Measurements from ENCODE around the gene S100A3.
"Not testable (repeated sequence)": the region's sequence is repeated elsewhere in the genome, so short reads cannot be mapped to it uniquely, and the experiment has no call there.

S100A3 gene, protein sequence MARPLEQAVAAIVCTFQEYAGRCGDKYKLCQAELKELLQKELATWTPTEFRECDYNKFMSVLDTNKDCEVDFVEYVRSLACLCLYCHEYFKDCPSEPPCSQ

DNA sequence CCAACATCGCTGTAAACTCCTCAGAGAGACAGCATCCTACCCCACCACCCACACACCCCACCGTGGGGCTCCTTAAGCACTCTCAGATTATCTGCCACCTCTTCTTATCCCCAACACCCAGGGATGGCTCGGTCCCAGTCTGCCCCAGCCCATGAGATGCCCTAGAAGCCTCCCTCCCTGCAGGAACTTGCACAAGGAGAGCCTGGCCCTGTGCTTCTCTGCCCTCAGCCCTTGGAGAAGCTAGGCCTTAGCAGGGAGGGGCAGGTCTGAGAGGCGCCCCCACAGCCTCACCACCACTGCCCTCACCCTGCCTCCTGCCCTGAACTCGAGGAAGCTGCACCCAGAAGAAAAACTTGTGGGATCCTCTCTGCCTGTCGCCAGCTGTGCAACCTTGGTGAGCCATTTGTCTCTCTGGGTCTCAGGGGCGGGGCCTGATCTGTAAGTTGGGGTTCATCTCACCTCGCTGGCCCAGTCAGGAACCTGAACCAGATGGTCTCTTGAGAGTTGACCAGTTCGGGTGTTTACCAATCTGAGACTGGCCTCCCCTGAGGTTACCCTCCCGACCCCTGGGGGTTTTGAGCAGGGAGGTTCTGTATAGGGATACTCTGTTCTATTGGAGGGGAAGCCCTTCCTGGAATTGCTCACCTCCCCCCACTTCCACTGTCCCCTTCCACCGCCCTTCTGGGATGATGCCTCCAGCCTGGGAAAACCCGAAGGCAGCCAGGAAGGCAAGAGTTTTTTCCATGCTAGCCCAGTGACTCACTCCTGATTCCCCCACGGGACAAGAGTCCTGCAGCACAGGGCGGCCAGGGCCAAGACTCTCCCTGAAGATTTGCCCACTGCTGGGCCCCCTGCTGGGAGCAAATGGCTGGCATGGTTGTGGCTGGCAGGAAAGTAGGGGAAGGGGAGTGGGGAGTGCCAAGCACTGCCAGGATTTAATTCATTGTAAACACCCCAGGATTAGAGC lies at the start of gene S100A3:
Gene S100A3 (minus strand): TSS at position 537 of the 967 bp plus-strand sequence. CDS start 773 bp downstream, outside the sequence.
- in situ Hi-C loops (cut with MboI; ENCODE audit: low sequenced_read_pairs) = no loop called here

DNA sequence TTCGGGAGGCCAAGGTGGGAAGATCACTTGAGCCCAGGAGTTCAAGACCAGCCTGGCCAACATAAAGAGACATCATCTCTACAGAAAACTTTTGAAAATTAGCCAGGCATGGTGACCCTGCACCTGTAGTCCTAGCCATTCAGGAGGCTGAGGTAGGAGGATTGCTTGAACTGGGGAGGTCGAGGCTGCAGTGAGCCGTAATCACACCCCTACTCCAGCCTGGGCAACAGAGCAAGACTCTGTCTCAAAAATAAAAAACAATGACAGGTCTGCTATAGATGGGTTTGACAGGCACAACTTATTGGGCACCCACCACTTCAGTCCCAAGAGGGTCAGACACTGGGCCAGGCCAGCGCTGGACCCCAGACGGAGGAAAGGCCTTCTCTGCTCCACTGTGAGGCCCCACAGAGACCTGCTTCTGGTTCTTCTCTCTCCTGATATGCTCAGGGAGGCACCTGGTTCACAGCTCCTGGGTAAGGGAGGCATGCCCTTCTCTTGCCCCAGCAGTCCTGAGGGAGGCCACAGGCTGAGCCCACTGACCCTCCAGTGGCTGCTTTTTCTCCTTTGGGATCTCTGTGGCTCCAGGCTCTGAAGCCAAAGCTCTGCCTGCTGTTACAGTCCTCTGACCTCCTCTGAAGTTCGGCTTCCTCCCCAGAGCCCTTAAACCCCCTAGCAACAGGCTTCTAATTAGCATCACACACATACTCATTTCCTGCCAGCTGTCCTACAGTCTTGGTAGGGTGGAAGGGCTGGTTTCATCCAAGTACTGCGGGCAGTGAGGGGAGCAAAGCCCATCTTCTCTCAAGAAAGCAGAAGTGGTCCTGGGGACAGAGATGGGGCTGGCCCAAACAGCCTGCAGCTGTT lies 49.5 kb upstream of the S100A3 start:
- in situ Hi-C loops (cut with MboI; ENCODE audit: low sequenced_read_pairs) = no loop called here

DNA sequence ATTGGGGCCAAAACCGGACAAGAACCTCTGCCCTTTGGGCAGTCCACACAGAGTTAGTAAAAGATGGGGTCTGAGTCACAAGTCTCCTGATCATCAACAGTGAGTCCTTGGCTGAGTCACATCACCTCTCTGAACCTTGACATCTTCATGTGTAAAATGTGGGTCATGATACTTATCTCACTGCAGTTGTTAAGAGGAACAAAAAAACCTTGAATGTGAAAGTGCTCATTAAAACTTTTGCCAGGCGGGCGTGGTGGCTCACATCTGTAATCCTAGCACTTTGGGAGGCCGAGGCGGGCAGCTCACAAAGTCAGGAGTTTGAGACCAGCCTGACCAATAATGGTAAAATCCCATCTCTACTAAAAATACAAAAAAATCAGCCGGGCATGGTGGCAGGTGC lies 48.1 kb upstream of the S100A3 start:
- in situ Hi-C loops (cut with MboI; ENCODE audit: low sequenced_read_pairs) = no loop called here

DNA sequence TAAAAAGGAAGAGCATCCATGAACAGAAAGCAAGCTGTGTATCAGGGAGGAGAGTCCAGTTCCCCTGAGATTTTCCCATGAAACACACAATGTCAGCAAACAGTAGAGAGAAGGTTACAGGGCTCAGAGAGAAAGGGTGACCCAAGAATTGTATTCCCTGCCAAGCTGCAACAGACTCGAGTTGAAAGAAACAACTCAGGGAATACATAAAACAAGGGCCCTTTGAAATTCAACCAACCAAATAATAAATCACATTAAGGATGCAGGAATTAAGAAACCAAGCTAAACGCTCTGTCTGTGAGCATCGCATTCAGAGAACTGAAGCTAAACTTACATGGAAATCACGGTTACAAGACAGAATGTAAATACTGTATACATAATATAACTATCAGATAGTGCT lies 43.7 kb upstream of the S100A3 start:
- in situ Hi-C loops (cut with MboI; ENCODE audit: low sequenced_read_pairs) = no loop called here

DNA sequence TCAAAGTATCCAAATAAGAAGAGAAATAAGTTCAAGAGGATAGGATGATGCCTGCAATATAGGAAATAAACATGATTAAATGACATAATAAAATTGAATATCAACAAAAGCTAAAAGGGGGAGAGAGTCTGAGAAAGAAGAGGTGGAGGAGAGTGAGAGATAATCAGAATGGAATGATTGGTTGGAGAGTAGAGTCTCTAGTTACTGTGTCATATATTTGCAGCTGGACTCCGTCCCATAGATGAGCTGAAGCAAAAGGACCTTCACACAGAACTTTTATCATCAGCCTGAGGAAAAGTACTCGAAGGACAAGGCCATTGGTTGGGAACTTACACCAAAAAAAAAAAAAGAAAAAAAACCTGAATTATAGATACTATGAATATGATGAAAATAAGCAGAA lies 39.4 kb upstream of the S100A3 start:
- in situ Hi-C loops (cut with MboI; ENCODE audit: low sequenced_read_pairs) = no loop called here

DNA sequence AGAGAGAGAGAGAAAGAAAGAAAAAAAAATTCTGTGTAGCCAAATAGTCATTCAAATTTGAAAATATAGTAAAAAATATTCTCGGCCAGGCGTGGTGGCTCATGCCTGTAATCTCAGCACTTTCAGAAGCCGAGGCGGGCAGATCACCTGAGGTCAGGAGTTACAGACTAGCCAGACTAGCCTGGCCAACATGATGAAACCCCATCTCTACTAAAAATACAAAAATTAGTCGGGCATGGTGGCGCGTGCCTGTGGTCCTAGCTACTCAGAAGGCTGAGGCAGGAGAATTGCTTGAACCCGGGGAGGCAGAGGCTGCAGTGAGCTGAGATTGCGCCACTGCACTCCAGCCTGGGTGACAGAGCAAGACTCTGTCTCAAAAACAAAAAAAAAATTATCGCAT lies 39.0 kb upstream of the S100A3 start:
- in situ Hi-C loops (cut with MboI; ENCODE audit: low sequenced_read_pairs) = not testable (repeated sequence)

DNA sequence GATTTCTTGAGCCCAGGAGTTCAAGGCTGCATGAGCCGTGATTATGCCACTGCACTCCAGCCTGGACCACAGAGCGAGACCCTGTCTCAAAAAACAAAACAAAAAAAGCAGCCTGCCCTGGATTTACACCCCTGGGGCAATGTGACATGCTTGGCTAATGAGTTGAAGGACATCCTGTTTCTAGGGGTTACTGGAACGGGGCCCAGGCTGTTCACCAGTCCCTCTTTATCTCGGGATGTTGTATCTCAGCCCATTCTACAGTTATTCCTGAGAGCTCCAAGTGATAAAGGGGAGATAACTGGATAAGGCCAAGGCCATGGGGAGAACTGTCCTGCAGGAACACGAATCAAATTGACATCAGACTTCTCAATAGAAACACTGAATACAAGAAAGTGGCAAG lies 38.3 kb upstream of the S100A3 start:
- in situ Hi-C loops (cut with MboI; ENCODE audit: low sequenced_read_pairs) = no loop called here

DNA sequence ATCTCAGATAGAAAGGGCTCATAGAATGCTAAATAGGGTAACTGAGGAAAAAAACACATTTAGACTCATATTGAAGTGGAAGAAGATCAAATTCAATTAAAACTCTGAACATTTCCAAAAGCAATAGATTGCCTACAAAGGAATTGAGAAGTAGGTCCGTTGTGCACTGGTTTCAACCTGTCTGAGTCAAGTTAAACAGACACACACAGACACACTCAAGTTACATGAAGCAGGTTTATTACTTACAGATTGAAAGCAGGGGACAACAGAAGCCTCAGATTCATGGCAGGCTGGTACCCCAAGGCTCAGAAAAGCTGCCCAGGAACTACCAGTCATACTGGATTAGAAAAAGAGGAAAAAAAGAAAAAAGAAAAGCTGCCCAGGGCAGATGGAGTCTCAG lies 37.3 kb upstream of the S100A3 start:
- in situ Hi-C loops (cut with MboI; ENCODE audit: low sequenced_read_pairs) = no loop called here

DNA sequence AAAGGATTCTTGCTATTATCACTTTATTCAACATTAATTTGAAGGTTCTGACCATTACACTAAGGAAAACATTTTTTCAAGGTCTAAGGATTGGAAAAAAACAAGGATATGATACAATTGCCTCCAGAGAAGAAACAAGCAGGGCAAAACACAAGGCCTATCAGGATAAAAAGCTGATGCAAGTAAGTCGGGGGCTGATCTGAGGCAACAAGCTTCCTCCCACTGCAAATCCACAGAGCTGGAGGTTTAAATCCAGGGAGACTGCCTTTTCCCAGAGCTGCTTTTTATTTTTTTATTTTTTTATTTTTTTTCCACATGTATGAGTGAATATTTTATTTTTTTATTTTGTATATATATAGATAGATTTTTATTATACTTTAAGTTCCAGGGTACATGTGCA lies 35.9 kb upstream of the S100A3 start:
- in situ Hi-C loops (cut with MboI; ENCODE audit: low sequenced_read_pairs) = no loop called here

DNA sequence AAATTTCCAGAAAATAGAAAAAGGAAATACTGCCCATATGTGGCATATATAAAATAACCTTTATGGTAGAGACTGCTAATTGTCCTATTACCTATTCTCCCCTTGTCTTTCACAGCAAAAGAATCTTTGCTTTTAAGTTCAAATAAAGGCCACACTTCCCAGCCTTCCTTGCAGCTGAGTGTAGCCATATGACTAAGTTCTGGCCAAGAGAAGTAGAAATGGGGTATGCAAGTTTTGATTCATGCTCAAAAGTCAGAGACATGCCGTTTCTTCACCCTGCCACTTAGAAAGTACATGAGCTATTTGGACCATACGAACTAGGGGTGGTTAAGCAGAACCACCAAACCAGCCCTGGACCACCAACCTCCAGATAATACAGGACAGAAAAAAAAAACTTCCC lies 34.9 kb upstream of the S100A3 start:
- in situ Hi-C loops (cut with MboI; ENCODE audit: low sequenced_read_pairs) = no loop called here

DNA sequence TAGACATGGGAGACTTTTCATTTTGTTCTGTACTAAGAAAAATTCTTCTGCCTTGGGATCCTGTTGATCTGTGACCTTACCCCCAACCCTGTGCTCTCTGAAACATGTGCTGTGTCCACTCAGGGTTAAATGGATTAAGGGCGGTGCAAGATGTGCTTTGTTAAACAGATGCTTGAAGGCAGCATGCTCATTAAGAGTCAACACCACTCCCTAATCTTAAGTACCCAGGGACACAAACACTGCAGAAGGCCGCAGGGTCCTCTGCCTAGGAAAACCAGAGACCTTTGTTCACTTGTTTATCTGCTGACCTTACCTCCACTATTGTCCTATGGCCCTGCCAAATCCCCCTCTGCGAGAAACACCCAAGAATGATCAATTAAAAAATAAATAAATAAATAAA lies 34.5 kb upstream of the S100A3 start:
- in situ Hi-C loops (cut with MboI; ENCODE audit: low sequenced_read_pairs) = not testable (repeated sequence)

DNA sequence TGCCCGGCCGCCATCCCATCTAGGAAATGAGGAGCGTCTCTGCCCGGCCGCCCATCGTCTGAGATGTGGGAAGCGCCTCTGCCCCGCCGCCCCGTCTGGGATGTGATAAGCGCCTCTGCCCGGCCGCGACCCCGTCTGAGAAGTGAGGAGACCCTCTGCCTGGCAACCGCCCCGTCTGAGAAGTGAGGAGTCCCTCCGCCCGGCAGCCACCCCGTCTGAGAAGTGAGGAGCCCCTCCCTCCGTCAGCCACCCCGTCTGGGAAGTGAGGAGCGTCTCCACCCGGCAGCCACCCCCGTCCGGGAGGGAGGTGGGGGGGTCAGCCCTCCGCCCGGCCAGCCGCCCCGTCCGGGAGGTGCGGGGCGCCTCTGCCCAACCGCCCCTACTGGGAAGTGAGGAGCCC lies 33.8 kb upstream of the S100A3 start:
- in situ Hi-C loops (cut with MboI; ENCODE audit: low sequenced_read_pairs) = not testable (repeated sequence)

DNA sequence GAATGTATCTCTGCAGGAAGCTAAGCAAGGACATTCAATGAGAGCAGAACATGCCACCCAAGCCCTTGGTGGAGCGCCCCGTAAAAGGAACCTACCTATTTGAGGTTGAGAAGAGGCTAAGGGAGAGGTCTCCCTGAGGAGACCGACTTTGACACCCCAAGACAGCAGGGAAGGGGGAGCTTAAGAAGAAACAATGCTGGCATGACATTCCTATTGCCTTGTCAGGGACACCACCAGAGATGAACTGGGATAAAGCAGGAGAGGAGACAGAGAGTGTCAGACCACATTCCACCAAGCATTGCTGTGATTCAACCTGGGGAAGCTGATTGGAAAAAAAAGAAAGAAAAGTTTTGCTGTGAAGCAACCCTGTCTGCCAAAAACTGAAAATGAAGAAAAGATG lies 29.9 kb upstream of the S100A3 start:
- in situ Hi-C loops (cut with MboI; ENCODE audit: low sequenced_read_pairs) = no loop called here

DNA sequence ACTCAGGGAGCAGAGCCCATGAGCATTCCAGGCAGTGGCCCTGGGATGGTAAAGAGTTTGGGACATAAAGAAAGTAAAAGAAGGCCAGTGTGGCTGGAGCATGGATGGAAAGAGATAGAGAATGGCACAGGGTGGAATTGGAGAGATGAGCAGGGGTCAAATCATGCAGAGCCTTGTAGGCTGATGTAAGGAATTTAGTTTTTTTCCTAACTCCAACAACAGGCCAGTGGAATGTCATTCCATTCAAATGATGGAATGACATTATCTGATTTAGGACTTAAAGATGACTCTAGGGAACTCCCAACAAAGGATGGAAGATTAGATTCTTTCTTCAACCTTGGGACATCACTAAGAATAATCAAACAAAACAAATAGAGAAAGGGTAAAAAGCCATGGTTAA lies 29.4 kb upstream of the S100A3 start:
- in situ Hi-C loops (cut with MboI; ENCODE audit: low sequenced_read_pairs) = no loop called here

DNA sequence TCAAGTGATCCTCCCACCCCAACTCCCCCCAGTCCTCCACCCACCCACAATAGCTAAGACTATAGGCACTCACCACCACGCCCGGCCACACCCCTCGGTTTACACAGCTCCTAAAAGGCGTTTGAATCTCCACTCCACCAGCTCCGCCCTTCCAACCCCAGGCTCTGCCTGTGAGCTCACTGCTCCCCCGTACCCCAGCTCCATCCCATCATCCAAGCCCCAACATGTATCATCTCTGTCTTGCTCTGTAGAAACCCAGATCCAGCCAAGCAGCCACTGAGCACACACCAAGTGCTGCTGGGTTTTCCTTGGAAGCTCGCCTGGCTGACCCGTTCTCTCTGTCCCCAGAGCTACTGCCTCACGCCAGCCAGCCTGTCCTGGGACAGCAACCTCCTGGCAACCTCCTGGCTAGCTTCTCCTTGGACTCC lies 28.6 kb upstream of the S100A3 start:
- in situ Hi-C loops (cut with MboI; ENCODE audit: low sequenced_read_pairs) = no loop called here

DNA sequence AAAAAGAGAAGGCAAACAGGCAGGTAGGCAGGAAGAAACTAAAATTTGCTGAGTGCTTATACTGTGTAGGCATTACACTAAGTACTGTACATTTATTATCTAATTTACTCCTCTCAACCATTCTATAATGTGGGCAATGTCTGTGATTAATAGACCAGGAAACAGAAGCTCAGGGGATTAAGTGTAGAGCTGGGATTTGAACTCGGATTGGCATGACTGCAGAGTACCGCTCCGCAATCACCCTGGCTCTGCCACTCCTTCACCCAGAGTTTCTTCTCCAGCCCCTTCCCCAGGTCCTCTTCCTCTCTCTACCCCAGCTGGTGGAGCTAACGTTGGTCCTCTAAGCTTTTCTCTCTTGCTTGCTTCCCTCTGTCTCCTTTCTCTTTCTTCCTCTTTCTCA lies 28.1 kb upstream of the S100A3 start:
- in situ Hi-C loops (cut with MboI; ENCODE audit: low sequenced_read_pairs) = no loop called here

DNA sequence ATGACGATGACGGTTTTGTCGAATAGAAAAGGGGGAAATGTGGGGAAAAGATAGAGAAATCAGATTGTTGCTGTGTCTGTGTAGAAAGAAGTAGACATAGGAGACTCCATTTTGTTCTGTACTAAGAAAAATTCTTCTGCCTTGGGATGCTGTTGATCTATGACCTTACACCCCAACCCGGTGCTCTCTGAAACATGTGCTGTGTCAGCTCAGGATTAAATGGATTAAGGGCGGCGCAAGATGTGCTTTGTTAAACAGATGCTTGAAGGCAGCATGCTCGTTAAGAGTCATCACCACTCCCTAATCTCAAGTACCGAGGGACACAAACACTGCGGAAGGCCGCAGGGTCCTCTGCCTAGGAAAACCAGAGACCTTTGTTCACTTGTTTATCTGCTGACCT lies 26.4 kb upstream of the S100A3 start:
- in situ Hi-C loops (cut with MboI; ENCODE audit: low sequenced_read_pairs) = not testable (repeated sequence)

DNA sequence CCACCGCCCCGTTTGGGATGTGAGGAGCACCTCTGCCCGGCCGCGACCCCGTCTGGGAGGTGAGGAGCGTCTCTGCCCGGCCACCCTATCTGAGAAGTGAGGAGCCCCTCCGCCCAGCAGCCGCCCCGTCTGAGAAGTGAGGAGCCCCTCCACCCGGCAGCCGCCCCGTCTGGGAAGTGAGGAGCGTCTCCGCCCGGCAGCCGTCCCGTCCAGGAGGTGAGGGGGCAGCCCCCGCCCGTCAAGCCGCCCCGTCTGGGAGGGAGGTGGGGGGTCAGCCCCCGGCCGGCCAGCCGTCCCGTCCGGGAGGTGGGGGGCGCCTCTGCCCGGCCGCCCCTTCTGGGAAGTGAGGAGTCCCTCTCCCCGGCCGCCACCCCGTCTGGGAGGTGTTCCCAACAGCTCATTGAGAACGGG lies 26.0 kb upstream of the S100A3 start:
- in situ Hi-C loops (cut with MboI; ENCODE audit: low sequenced_read_pairs) = not testable (repeated sequence)

DNA sequence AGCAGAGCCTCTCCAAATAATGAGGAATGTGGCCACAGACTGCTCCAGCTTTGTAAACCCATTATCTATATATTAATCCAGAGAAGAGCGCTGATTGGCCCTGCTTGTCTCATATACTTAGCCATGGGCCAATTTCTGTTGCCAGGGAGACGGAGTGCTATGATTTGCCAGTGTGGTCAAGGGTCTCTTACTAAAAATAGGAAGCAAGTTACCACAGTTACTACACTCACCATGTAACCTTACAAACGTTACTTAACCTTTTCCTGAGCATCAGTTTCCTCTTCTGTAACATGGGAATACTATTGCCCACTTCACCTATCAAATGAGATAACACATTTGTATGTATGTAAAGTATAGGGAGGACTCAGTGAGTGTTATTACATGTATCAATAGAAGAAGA lies 24.3 kb upstream of the S100A3 start:
- in situ Hi-C loops (cut with MboI; ENCODE audit: low sequenced_read_pairs) = no loop called here

DNA sequence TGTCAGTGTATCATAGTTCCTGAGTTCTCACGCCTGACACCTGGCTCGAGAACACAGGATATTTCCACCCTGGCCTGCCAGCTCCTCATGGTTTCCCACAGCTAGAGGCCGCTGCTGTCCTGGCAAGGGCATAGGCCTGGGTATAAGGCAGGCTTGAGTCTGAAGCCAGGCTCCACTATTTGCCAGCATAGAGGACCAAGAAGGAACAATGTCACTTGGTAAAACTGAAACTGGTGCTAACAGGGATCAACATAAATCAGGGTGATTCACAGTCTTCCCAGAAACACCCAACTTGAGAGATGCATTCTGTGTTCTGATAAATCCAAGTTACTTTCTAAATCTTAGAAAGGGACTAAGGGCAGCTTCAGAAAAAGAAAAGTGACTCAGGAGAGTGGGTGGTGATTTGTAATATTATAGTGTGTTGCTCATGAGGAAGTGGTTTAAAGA lies 23.5 kb upstream of the S100A3 start:
- in situ Hi-C loops (cut with MboI; ENCODE audit: low sequenced_read_pairs) = no loop called here

DNA sequence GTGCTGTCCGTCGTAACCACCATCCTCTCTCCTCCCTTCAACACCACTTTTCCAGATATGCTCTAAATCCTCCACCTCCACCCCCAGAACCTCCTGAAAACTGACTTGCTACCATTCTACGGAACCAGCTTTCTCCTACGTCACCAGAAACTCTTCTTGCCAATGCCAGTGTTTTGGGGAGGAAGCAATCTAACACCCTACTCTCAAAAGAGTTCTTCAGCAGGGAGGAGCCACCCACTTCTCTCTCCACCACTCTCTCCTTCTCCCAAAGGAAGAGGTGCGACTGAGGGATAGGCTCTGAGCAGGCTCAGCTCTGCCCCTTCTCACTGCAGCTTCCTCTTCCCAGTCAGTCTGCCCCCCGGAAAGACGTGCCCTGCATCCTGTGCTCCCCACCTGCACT lies 22.6 kb upstream of the S100A3 start:
- in situ Hi-C loops (cut with MboI; ENCODE audit: low sequenced_read_pairs) = no loop called here

All from HL-60/S4 treated with retinoic acid at 250 ng/mL for 4 days and 3 days (cell line).